BLaER1 (cell line): ENCODE data around the gene C1QL4.
A peak's percentile ranks its signal among the peaks of the same experiment; 100 is the strongest.

Experiments
- H3K27ac ChIP-seq: shearing (Covaris generic); formaldehyde crosslinking; 2 replicates; pipeline ENCODE4 v1.8.1; 2022
- H3K27me3 ChIP-seq: shearing (Covaris generic); formaldehyde crosslinking; 2 replicates; pipeline ENCODE4 v1.8.1; 2022
- H3K36me3 ChIP-seq: shearing (Covaris generic); formaldehyde crosslinking; 2 replicates; pipeline ENCODE4 v1.8.1; 2022
- H3K4me1 ChIP-seq: shearing (Covaris generic); formaldehyde crosslinking; 2 replicates; pipeline ENCODE4 v1.8.1; 2022
- H3K4me2 ChIP-seq: shearing (Covaris generic); formaldehyde crosslinking; 2 replicates; pipeline ENCODE4 v1.8.1; 2022
- H3K4me3 ChIP-seq: shearing (Covaris generic); formaldehyde crosslinking; 2 replicates; pipeline ENCODE4 v1.8.1; 2022
- H3K9ac ChIP-seq: shearing (Covaris generic); formaldehyde crosslinking; 2 replicates; pipeline ENCODE4 v1.8.1; 2022
- H3K9me3 ChIP-seq: shearing (Covaris generic); formaldehyde crosslinking; 2 replicates; pipeline ENCODE4 v1.8.1; 2022
- H4K20me1 ChIP-seq: shearing (Covaris generic); formaldehyde crosslinking; 2 replicates; pipeline ENCODE4 v1.8.1; 2022
- Cebpa-rat ChIP-seq: shearing (Covaris generic); IDR thresholded peaks from 2 replicates; pipeline ENCODE4 v1.8.1; 2022

The C1QL4 gene

DNA sequence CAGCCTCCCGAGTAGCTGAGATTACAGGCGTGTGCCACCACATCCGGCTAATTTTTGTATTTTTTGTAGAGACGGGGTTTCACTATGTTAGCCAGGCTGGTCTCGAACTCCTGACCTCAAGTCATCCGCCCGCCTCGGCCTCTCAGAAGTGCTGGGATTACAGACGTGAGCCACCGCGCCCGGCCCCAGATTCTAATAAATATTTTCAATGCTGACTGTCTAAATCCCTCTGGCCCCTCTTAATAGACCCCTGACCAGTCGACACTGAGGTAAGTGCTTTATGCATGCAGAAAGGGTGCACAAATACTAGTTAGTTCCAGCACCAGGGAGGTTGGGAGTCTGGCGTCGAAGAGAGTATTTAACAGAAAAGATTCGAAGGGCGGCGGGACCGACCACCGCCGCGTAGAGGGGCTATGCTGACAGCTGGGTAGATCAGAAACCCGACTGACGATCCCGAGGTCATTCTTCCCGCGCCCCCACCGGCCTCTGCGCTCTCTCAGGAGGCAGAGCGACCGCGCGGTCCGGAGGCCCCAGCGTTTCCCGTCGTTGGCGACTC, 29.2 kb upstream of the C1QL4 start:
- no peaks in the 10 kb centered on the region for H3K27me3 ChIP-seq
- no peak for TF ChIP-seq Cebpa-rat
- peak overlapping the region; percentile 80 for H3K4me3 ChIP-seq
- peaks cover 39% of the 10 kb centered on the region for H3K4me1 ChIP-seq
- peaks cover 24% of the 10 kb centered on the region for H4K20me1 ChIP-seq
- no peaks in the 10 kb centered on the region for H3K36me3 ChIP-seq
- peak overlapping the region; percentile 68 for H3K4me2 ChIP-seq
- peak overlapping the region; percentile 95 for H3K9ac ChIP-seq
- peak overlapping the region; percentile 98 for H3K27ac ChIP-seq
- H3K9me3 ChIP-seq: no peaks in the 10 kb centered on the region

DNA sequence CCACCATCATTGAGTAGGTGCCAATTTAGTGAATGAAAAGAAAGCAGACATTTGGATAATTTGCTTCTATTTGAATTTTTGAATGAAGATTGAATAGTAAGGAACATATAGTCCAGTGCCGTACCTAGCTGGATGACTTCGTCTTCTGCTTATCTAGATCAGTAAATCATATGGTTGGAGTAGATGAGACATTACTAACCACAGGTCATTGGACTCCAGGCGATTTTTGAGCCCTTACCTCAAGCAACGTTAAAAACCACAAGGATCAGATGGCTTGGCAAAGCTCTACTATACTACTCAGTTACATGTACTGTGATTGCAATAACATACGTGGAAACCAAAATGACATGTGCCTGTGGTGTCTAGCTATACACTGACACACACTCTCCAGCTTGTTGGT, 28.6 kb upstream of the C1QL4 start:
- Histone ChIP-seq H3K27ac (no peak overlapping the region), H3K4me2 (peak overlapping the region; percentile 68), H3K4me1 (peaks cover 36% of the 10 kb centered on the region), H3K36me3 (no peaks in the 10 kb centered on the region), H3K27me3 (no peaks in the 10 kb centered on the region), H4K20me1 (peaks cover 18% of the 10 kb centered on the region), H3K9ac (no peak overlapping the region), H3K9me3 (no peaks in the 10 kb centered on the region), H3K4me3 (no peak overlapping the region)
- no peak for TF ChIP-seq Cebpa-rat

DNA sequence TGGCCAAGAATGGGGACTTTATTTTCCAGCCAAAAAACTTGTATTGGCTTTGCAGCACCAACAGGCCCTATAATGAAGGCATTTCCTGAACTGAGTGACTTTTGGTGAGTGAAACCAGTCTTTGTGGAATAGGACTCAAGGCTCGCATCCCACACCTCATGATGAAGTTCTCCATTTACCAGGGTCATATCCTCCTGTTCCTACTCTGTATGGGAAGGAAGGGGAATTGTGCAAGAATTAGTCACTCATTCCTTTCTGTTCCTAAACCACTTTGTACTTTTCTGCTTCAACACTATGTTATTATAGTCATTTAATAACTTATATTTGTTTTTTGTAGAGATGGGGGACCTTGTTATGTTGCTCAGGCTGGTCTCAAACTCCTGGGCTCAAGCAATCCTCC, 28.0 kb upstream of the C1QL4 start:
- Histone ChIP-seq H3K4me1 (peaks cover 30% of the 10 kb centered on the region), H3K4me3 (no peak overlapping the region), H3K4me2 (no peak overlapping the region), H3K27me3 (no peaks in the 10 kb centered on the region), H3K9me3 (no peaks in the 10 kb centered on the region), H3K27ac (no peak overlapping the region), H3K36me3 (no peaks in the 10 kb centered on the region), H4K20me1 (peaks cover 12% of the 10 kb centered on the region), H3K9ac (no peak overlapping the region)
- no peak for TF ChIP-seq Cebpa-rat

DNA sequence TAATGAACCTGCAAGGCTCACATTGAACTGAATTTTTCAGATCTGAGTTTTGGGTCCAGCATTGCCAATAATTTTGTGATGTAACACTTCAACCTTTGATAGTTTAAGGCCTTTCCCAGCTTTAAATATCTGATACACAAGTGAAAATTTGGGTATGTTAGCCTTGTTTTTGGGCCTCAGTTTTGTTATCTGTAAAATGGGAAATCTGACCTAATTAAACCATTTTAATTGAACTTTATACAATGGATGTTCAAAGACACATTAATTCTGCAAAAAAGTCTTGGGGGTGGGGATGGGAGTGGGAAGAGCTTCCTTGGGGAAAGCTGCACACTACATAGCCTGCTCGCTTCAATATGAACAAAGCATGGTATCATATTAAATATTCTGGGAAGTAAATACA, 25.1 kb upstream of the C1QL4 start:
- no peak for TF ChIP-seq Cebpa-rat
- Histone ChIP-seq H3K27me3 (no peaks in the 10 kb centered on the region), H3K27ac (no peak overlapping the region), H3K9ac (no peak overlapping the region), H3K4me2 (no peak overlapping the region), H3K9me3 (no peaks in the 10 kb centered on the region), H4K20me1 (no peaks in the 10 kb centered on the region), H3K4me3 (no peak overlapping the region), H3K4me1 (peaks cover 9% of the 10 kb centered on the region), H3K36me3 (no peaks in the 10 kb centered on the region)

- Histone ChIP-seq H3K36me3 (no peaks in the 10 kb centered on the region), H3K9me3 (no peaks in the 10 kb centered on the region), H3K27ac (no peak overlapping the region), H3K9ac (no peak overlapping the region), H3K4me3 (no peak overlapping the region), H3K4me1 (no peaks in the 10 kb centered on the region), H3K4me2 (no peak overlapping the region), H3K27me3 (no peaks in the 10 kb centered on the region), H4K20me1 (no peaks in the 10 kb centered on the region)
- no peak for TF ChIP-seq Cebpa-rat
Observed at GRCh38 chr12:49359671-49360070, 22.7 kb upstream of the C1QL4 start.

DNA sequence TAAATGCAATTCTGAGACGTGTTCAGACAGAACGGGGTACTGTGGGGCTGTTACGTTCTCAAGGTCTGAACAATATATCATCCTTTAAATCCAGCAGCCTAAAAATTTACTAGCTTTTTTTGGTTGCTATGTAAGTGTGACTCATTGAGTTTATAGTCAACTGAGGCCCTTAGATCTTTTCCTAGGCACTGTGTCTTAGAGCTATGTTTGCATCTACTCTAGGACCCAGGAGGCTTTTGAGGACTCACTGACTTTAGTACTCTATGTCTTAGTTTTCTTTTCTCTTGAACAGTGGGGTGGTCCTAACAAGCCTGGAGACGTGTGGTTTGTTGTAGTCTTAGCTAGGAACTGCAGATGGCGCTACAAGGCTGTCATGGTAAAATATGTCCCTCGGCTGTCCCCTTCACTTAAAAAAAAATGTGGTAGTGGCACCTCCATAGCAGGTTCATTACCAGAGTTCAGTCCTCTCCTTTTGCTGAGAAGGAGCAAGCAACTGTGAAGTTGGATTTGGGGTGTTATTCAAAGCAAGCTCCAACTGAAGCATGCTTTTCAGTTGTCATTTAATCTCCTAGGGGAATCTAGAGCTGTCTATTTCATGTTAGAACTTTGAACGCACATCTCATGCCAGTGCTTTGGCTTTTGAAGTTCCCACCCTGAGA, 21.6 kb upstream of the C1QL4 start:
- Histone ChIP-seq H3K4me3 (no peak overlapping the region), H3K4me2 (no peak overlapping the region), H4K20me1 (no peaks in the 10 kb centered on the region), H3K27ac (no peak overlapping the region), H3K9ac (no peak overlapping the region), H3K4me1 (no peaks in the 10 kb centered on the region), H3K27me3 (no peaks in the 10 kb centered on the region), H3K36me3 (no peaks in the 10 kb centered on the region), H3K9me3 (no peaks in the 10 kb centered on the region)
- no peak for TF ChIP-seq Cebpa-rat

DNA sequence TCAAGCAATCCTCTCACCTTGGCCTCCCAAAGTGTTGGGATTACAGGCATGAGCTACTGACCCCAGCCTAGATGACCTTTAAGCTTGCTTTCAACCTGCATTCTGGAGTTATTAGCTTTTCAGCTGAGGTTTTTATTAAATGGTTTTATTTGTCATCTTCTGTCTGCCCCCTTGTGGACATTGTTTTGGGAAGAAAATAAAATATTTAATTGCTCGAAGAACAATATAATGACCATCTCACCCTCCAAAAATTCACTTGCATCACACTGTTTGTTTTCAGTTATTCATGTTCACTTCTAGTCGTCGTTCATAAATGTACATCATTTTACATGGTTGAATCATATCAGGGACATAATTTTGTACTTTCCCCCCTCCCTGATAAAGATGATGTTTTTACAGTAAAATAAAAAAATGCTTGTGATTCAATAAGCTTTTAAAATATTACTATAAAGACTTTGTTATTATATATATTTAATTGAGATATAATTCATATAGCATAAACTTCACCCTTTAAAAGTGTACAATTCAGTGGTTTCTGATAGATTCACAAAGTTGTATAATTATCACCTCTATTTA, 20.2 kb upstream of the C1QL4 start:
- no peak for TF ChIP-seq Cebpa-rat
- no peaks in the 10 kb centered on the region for H3K4me1 ChIP-seq
- no peak overlapping the region for H3K27ac ChIP-seq
- no peaks in the 10 kb centered on the region for H3K36me3 ChIP-seq
- no peak overlapping the region for H3K4me3 ChIP-seq
- no peak overlapping the region for H3K9ac ChIP-seq
- H4K20me1 ChIP-seq: no peaks in the 10 kb centered on the region
- H3K4me2 ChIP-seq: no peak overlapping the region
- H3K27me3 ChIP-seq: no peaks in the 10 kb centered on the region
- no peaks in the 10 kb centered on the region for H3K9me3 ChIP-seq

- H3K9ac ChIP-seq: no peak overlapping the region
- H3K9me3 ChIP-seq: no peaks in the 10 kb centered on the region
- H3K36me3 ChIP-seq: no peaks in the 10 kb centered on the region
- TF ChIP-seq Cebpa-rat: no peak
- H4K20me1 ChIP-seq: no peaks in the 10 kb centered on the region
- H3K27me3 ChIP-seq: no peaks in the 10 kb centered on the region
- H3K4me2 ChIP-seq: no peak overlapping the region
- H3K4me1 ChIP-seq: no peaks in the 10 kb centered on the region
- H3K27ac ChIP-seq: no peak overlapping the region
- no peak overlapping the region for H3K4me3 ChIP-seq
Observed at GRCh38 chr12:49355913-49356312, 18.9 kb upstream of the C1QL4 start.

- Histone ChIP-seq H3K27ac (no peak overlapping the region), H3K4me1 (peaks cover 12% of the 10 kb centered on the region), H3K27me3 (peaks cover 16% of the 10 kb centered on the region), H3K4me2 (no peak overlapping the region), H3K9ac (no peak overlapping the region), H4K20me1 (peaks cover 10% of the 10 kb centered on the region), H3K36me3 (no peaks in the 10 kb centered on the region), H3K4me3 (no peak overlapping the region), H3K9me3 (no peaks in the 10 kb centered on the region)
- TF ChIP-seq Cebpa-rat: no peak
Observed at GRCh38 chr12:49352351-49352750, 15.4 kb upstream of the C1QL4 start.

GRCh38 chr12:49349266-49349665, 12.3 kb upstream of the C1QL4 start:
- no peak overlapping the region for H3K4me2 ChIP-seq

More at GRCh38 chr12:49349266-49349665, 12.3 kb upstream of the C1QL4 start:
- Histone ChIP-seq H3K9me3 (no peaks in the 10 kb centered on the region), H3K4me1 (peaks cover 41% of the 10 kb centered on the region), H3K36me3 (no peaks in the 10 kb centered on the region), H3K27ac (no peak overlapping the region), H3K4me3 (no peak overlapping the region), H3K27me3 (peaks cover 47% of the 10 kb centered on the region), H4K20me1 (peaks cover 34% of the 10 kb centered on the region), H3K9ac (no peak overlapping the region)
- no peak for TF ChIP-seq Cebpa-rat
